Left forelimb (tissue), 1 donor: Measurements from ENCODE around the gene TPST2.

Source experiments
- DNase-seq: peaks from one replicate; pipeline ENCODE4 v3.0.0-alpha.2; 2018; ENCODE audit warnings: low spot score

The TPST2 gene

DNA sequence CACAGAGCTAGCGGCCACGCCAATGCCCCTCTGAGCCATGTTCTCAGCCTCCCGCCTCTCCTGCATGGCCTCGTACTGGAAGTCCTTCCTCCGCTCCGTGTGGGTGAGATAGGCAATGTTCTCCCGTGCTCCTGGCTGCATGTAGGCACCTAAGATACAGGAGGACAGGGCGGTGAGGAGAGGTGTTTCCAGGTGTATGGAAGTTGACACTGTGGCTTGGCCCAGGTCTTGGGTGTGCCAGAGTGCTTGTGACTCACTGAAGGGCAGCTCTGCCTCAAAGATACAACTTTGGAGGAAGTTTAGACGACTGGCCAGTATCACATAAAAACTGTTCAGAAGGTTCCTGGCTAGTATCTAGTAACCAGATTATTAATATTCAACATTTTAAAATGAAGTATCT lies 97.7 kb downstream of the TPST2 start:
- no peak for DNase-seq

DNA sequence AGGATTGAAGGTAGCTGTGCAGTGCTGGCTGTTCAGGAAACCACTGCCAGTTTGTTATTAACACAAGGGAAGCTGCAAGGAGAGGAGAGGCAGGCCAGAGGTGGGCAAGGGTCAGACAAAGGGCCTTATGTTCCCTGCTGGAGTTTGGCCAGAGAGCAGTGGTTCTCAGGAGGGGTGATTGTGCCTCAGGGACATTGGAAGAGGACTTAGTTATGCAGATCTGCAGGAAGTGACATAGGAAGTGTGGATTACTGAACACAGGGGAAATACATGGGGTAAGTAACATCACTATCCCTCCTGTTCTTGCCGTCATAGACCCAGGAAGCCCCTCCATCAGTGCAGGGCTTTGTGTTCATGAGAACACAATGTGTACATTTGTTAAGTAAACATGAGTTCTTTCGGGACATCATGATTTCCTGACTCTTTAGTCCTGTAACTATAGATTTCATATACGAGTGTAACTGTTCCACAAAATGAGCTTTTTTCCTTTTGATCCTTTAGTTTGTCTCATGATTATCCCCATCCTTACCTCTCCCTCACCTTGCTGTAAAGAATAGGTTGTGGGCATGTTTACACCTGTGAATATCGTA lies 100.4 kb downstream of the TPST2 start:
- no peak for DNase-seq

DNA sequence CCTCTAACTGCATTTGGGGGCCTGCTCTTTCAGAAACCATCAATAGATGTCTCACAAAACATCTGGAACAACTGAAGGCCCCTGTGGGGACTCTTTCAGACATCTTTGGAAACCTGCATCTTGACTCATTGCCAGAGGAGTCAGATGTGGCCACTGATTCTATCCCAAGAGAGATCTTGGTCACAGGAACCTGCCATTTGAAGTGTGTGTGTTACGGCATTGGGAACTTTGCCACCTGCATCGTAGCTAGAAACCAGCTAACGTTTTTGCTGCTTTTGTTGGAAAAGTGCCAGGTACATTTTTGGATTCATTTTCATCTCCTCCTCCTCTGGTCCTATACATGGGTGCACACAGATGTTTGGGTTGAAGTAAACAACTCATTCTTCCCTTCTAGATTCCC lies 101.9 kb downstream of the TPST2 start:
- no peak for DNase-seq

DNA sequence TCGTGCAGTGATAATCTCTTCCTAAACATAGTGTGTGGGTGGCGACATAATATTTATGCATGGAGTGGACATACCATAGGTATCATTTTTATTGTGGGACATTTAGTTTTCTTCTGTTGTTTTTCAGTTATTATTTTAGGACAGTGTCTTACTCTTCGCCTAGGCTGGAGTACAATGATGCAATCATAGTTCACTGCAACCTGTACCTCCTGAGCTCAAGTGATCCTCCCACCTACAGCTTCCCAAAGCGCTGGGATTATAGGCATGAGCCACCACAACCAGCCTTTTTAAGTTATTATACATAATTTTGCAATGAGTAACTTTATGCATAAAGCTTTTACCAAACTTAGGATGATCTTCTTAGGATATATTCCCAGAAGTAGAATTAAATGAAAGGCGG lies 103.5 kb downstream of the TPST2 start:
- DNase-seq = no peak

DNA sequence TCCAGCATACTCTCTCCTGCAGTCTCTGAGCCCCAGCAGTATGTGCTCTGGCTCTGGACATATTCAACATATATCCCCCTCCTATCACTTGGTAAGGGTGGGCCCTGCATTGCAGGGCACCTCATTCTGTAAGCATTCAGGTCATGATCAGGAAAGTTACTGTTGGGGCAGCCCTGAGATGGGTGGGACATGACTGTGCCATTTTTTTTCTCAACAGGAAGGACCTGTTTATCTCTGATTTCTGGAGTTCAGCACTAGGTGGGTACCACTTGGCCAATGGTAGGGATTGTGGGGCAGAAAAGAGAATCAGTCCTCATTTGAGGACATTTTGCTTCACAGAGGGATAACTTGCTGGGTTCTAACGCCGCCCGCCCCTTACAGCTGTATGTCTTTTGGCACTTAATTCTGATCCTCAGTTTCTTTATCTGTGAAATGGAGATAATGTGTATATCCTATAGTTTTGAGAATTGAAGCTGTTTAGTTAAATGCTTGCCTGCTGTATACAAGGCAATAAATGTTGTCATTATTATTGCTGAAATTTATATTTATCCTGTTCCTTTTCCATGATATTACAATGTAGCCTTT lies 104.0 kb downstream of the TPST2 start:
- no peak for DNase-seq

DNA sequence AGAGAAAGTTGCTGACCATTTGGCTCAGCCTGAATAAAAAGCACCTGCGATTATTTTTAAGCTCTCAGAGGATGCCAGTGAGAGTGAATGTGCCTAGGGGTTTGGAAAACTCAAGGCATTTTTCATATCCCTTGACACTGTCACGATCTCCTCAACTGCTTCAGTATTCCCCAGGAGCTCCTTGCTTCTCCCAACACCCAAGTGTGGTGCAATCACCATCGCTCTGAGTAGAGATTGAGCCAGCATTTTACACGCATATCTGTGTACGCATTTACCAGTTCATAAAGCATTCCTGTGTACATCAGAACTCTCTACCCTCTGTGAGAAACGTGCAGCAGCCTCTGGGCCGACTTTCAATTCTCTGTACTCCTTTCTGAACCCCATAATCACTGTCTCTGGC lies 104.9 kb downstream of the TPST2 start:
- DNase-seq = no peak

DNA sequence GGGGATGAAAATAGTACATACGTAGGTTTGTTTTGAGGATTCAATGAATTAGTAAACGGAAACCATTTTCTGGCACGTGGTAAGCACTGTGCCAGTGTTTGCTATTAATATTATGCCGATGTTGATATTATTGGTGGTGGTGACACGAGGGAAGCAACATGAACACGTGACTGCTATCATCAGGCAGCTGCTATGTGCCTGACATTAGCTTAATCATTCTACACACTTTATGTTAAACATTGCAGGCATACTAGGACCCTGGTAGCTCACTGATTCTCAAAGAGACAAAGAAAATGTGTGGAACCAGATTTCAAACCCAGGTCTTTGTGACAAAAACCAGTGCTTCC lies 105.6 kb downstream of the TPST2 start:
- no peak for DNase-seq

DNA sequence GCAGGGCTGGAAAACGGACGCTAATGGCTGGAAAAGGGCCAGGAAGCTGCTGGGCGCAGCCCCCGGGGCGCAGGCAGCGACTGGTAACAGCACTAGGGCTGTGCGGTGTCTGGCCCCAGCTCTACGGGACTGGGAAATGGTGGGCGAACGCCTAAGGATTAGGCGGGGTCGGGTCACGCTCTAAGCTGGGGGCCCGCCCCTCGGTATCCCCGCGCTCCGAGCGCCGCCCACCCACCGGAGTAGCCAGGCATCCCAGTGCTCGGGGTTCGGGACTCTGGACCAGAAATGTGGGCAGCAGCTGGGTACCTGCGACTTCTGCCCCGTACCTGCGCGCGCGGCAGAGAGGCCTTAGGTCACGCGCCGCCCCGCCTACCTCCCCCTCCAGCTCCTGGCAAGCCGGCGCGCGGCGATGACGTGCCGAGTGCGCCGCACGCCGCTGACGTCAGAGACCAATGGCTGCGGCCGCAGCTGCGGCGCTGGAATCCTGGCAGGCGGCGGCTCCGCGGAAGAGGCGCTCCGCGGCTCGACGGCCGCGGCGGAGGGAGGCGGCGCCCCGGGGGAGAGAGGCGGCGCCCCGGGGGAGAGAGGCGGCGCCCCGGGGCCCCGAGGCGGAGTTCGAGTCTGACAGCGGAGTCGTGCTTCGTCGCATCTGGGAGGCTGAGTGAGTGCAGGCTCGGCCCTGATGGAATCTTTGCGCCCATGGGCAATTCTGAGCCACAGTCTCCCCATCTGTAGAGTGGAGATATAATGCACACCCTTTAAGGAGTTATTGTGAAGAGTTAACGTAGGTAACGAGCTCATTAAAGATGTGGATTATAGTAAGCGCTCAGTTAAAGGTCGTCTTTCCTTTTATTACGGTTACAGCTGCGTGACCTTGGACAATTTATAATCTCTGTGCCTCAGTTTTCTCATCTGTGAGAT lies 106.2 kb downstream of the TPST2 start, which contains the start of the genes HPS4 and SRRD:
Gene HPS4, minus strand, starts transcription at position 345 of the 921 bp plus-strand sequence. CDS start 2,021 bp downstream, outside the sequence.
Gene SRRD, plus strand, starts transcription at position 439 of the 921 bp plus-strand sequence. Its CDS starts 14 bp downstream, at position 453.
- peak; percentile 95 for DNase-seq

DNA sequence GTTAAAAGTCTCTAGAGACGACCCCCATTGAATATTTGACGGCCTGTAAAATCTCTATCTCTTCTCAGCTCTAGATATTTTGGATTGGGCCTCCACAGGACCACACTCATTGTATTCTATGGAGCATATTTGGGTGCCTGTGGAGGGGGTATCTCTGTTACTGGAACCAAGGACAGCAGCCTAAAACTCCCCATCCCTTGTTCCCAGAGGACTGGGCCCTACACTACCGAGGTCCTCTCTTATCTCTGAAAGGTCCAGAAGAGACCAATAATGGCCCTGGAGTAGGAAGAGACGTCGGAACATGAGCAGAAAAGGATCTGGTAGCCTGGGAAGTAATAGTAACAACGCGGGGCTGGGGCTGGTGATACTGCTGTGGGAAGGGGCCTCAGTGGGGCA lies 106.9 kb downstream of the TPST2 start:
- no peak for DNase-seq

DNA sequence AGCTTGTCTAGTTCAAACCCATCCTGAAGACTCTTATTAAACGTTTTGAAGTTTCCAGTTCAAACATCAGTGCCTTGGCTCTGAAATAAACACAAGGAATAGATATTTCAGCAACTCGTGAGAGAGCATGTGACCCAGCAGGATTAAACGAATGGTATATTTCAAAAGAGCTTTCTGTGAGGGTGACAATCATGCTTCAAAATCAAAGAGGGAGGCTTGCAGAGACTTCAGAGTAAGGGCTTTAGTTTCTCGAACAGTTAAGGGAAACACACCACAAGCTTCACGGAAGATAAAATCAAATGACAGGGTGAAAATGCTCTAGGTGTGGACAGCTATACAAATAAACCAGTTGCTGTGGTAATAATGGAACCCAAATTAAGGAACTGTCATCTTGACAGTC lies 107.8 kb downstream of the TPST2 start:
- DNase-seq = no peak

DNA sequence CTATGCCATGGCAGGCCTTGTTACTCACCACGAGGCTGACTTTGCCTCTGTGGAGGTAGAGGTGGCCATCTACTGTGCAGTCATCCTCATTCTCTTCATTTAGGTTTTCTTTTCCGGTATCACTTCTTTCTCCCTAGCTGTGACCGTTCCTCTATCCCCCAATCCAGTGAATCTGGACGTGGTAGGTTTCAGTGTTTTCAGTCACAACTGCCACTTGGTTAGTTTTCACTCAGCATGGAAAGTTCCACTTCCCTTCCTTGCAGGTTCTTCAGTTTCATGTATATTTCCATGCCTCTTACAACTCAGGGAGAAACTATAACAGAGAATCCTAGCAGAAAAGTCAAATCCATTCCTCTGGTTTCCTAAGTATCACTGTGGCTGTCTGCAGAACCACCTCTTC lies 108.2 kb downstream of the TPST2 start:
- DNase-seq = no peak

DNA sequence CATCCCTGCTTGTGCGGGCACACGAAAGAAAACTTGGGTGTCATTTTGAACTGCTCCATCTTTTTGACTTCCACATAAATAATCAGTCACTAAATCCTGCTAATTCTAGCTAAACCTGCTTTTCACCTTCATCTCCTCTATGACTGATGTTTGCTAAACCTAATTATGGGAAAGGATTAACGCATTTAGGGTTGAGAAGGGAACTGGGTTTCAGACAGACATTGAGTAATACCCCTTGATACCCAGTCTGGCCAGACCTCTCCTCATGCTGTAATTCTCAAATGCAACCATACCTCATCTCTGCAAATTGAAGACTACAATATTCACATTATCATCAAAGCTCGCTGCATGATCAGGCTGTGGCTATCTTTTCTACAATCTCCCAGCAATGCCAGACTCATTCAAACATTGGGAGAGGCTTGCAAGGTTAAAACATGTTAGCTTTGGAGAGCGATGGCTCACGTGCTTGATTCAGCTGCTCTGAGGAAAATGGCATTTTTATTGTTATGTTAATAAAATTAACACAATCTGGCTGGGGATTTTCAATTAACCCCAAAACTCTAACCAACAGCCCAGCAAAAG lies 108.7 kb downstream of the TPST2 start:
- no peak for DNase-seq

DNA sequence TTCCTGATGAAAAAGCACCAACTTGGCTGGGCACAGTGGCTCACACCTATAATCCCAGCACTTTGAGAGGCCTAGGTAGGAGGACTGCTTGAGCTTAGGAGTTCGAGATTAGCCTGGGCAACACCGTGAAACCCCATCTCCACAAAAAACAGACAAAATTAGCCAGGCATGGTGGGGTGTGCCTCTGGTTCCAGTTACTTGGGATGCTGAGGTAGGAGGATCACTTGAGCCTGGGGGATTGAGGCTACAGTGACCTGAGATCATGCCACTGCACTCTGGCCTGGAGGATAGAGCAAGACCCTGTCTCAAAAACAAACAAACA lies 109.4 kb downstream of the TPST2 start:
- DNase-seq = no peak

DNA sequence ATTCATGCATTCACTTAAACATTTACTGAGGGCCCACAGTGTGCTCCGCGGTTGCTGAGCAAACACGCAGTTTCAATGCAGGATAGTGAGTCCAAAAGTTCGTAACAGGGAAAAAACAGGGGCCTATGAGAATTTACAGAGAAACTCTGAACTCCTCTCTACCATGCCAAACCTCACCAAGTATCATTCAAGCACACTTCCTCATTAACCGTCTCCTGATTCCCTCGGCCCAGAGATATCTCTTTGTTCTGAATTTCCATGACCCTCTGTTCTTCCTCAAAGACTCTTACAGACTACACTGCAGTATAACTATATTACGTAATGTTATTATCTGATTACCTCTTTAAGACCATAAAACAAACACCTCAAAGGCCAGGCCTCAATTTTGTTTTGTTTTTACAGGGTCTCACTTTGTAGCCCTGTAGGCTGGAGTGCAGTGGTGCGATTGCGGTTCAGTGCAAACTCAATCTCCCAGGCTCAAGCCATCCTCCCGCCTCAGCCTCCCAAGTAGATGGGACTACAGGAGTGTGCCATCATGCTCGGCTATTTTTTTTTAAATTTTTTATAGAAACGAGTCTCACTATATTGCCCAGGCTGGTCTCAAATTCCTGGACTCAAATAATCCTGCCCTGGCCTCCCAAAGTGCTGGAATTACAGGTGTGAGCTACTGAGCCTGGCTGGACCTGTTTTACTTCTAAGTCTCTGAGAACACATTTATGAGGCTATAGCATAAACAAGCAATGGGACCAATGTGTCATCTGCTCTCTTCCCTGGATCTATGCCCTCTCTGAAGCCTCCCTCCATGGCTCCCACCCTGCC lies 109.9 kb downstream of the TPST2 start:
- DNase-seq = no peak

DNA sequence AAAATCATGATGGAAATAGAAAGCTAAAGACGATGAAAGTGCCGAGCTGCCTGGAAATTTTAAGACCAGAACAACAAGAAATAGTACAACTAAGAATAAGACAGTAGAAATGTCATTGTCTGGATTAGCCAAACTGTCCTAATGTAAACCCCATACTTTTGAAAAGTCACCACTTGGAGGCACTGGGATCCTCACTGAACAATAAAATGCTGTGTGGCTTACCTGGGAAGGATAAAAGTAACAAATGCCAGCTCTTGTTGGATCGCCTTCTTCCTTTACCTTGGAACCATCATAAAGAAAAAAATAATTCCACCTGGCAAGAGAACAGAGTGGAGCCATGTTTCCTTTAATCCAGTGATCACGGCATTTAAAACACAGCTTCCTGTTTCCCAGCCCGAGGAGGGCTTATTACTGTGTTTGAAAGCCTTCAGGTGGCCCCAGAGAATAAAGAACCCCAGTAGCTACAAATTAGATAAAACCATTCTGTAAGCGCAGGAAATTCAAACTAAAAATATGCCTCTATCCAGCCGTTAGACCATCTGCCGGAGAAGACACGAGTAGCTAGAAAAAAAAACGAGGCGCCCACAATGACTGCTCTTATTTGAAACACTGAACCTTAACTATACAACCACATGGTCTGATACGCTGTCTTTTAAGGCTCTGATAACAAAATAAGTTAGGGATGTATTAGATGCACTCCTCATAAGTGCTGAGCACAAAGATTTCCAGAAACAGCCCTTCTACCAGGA lies 110.7 kb downstream of the TPST2 start:
- DNase-seq = no peak

DNA sequence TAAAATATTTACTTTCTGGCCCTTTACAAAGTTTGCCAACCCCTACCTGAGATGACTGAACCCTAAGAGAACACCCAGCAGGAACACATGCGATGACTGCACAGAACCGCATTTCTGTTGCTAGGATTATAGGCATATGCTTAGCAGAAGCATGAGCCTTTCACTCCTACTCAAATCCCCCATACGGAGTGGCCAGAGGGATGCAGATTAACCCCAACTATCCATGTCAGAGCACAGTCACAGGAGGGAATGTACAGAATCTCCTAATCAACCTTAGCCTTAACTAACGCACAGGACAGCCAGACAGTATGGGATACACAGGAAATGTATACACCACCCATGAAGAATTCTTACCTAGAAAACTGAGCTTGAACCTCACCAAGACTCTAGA lies 112.6 kb downstream of the TPST2 start:
- DNase-seq = no peak

DNA sequence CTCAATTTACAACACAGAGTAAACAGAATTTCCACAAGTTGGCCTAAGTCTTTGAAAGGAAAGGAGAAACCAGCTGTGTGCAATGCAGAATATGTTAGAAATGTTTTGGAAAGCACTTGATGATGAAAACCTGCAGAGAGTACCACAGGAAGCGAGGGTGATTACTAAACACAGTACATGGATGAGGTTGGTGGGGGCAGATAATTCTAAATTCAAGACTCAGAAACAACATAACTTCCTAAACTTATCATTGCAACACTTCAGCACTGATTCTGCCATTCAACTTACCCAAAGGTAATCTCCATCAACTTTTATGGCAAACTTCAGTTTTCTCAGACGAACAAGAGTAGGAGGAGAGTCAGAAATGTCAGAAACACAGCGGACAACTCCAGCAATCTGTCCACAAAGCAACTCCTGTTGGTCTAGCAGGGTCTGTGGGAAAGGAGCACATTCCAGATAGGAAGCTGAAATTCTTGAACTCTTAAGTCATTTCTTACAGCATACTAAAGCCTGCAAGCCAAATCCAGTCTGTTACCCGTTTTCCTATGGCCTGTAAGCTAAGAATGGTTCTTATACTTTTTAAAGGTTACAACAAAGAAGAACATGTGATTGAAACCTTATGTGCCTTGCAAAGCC lies 113.1 kb downstream of the TPST2 start:
- DNase-seq = no peak

DNA sequence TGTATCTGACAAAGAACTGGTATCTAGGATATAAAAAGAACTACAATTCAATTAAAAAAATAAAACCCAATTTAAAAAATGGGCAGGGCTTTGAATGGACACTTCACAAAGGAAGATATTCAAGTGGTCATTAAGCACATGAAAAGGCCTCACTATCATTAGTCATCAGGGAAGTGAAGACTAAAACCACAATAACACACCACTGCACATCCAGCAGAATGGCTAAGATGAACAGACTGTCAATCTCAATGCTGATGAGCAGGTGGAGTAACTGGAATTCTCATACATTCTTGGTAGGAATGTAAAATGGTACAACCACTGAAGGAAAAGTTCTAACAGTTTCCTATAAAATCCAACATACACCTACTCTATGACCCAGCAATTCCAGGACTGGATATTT lies 115.2 kb downstream of the TPST2 start:
- DNase-seq = no peak
